IMR-90 (cell line): ENCODE data around the gene LSM14B. TPM values are rescaled to one million over a fixed set of nuclear protein-coding genes. Genes with fewer than 3 reads are reported as not detected.

Source experiments
- ATAC-seq: fragments of 200-7000 bp; cut with Tn5 transposase; 2 replicates; pipeline ENCODE4 v1.9.1; 2020; ENCODE audit warnings: low read depth, mild to moderate bottlenecking, moderate library complexity
- BruUV-seq: library from RNA; stranded (reverse); fragments of 400-500 nt; replicated peaks from 2 replicates; lab custom pipeline; 2021; lab: Mats Ljungman, UMichigan
- CTCF ChIA-PET: fragments of 300-600 bp; formaldehyde crosslinking; extraction: SDS; loops from one replicate; lab custom pipeline; 2021; ENCODE audit warnings: antibody characterized with exemption; lab: Yijun Ruan, JAX
- POLR2A ChIA-PET: fragments of 300-600 bp; sonication (Branson Sonifier 250); formaldehyde crosslinking; loops from one replicate; lab custom pipeline; 2022; ENCODE audit warnings: antibody characterized with exemption; ENCODE audit not compliant: unreplicated experiment; lab: Charles Lee
- DNase-seq: peaks from one replicate; pipeline ENCODE4 v3.0.0; 2013
- H2AFZ ChIP-seq: replicated peaks from 2 replicates; pipeline ENCODE3; 2013; ENCODE audit warnings: low read length, mild to moderate bottlenecking; ENCODE audit not compliant: poor library complexity
- H2AK5ac ChIP-seq: 2 replicates; pipeline ENCODE4 v1.6.1; 2013; ENCODE audit warnings: low read depth, low read length, inconsistent platforms
- H2AK9ac ChIP-seq: replicated peaks from 2 replicates; pipeline ENCODE3; 2013; ENCODE audit warnings: mild to moderate bottlenecking, low read depth, low read length, moderate library complexity; ENCODE audit not compliant: poor library complexity
- H2BK120ac ChIP-seq: 2 replicates; pipeline ENCODE4 v1.6.1; 2013; ENCODE audit warnings: low read depth, low read length, inconsistent platforms
- H2BK15ac ChIP-seq: 3 replicates; pipeline ENCODE4 v1.6.1; 2013; ENCODE audit warnings: low read depth, low read length, inconsistent platforms
- H2BK20ac ChIP-seq: 2 replicates; pipeline ENCODE4 v1.6.1; 2013; ENCODE audit warnings: low read depth, mild to moderate bottlenecking, inconsistent platforms, low read length, moderate library complexity
- H2BK5ac ChIP-seq: 2 replicates; pipeline ENCODE4 v1.6.1; 2013; ENCODE audit warnings: mild to moderate bottlenecking, low read depth, low read length, inconsistent platforms; ENCODE audit not compliant: poor library complexity, severe bottlenecking
- H3K14ac ChIP-seq: replicated peaks from 2 replicates; pipeline ENCODE4 v1.6.1; 2013; ENCODE audit warnings: low read depth, low read length, inconsistent platforms
- H3K18ac ChIP-seq: 2 replicates; pipeline ENCODE4 v1.6.1; 2013; ENCODE audit warnings: low read depth, low read length, control low read depth
- H3K23ac ChIP-seq: 2 replicates; pipeline ENCODE4 v1.6.1; 2013; ENCODE audit warnings: low read depth, low read length, inconsistent platforms
- H3K27ac ChIP-seq: 2 replicates; pipeline ENCODE4 v1.5.1; 2013; ENCODE audit warnings: mild to moderate bottlenecking, control low read depth, low read length; ENCODE audit not compliant: insufficient read depth
- H3K27me3 ChIP-seq: 2 replicates; pipeline ENCODE4 v1.6.1; 2013; ENCODE audit warnings: low read length; ENCODE audit not compliant: control insufficient read depth, insufficient read depth
- H3K36me3 ChIP-seq: 2 replicates; pipeline ENCODE4 v1.6.1; 2013; ENCODE audit warnings: low read length, mixed read lengths; ENCODE audit not compliant: control insufficient read depth, insufficient read depth
- H3K4ac ChIP-seq: 2 replicates; pipeline ENCODE4 v1.6.1; 2013; ENCODE audit warnings: low read depth, low read length, inconsistent platforms
- H3K4me1 ChIP-seq: 2 replicates; pipeline ENCODE4 v1.6.1; 2013; ENCODE audit warnings: low read length, mixed read lengths; ENCODE audit not compliant: control insufficient read depth, insufficient read depth
- H3K4me2 ChIP-seq: 2 replicates; pipeline ENCODE4 v1.6.1; 2013; ENCODE audit warnings: low read depth, mild to moderate bottlenecking, control low read depth, low read length, moderate library complexity
- H3K4me3 ChIP-seq: 2 replicates; pipeline ENCODE4 v1.5.1; 2013; ENCODE audit warnings: low read depth, mild to moderate bottlenecking, control low read depth, low read length, moderate library complexity; ENCODE audit not compliant: insufficient read depth
- H3K56ac ChIP-seq: 2 replicates; pipeline ENCODE4 v1.6.1; 2013; ENCODE audit warnings: low read length, inconsistent platforms; ENCODE audit not compliant: insufficient read depth; ENCODE audit errors: extremely low read depth
- H3K79me1 ChIP-seq, 2 experiments: 2 replicates each; pipeline ENCODE4 v1.6.1; 2013; ENCODE audit warnings: low read length in 2 of 2, inconsistent platforms in 1 of 2, low read depth in 1 of 2
- H3K9ac ChIP-seq: 2 replicates; pipeline ENCODE4 v1.6.1; 2013; ENCODE audit warnings: low read depth, low read length, control low read depth
- H3K9me1 ChIP-seq: 2 replicates; pipeline ENCODE4 v1.6.1; 2013; ENCODE audit warnings: low read length, inconsistent platforms; ENCODE audit not compliant: insufficient read depth
- H3K9me3 ChIP-seq: 2 replicates; pipeline ENCODE4 v1.6.1; 2013; ENCODE audit warnings: low read length; ENCODE audit not compliant: control insufficient read depth, insufficient read depth
- H4K20me1 ChIP-seq: 2 replicates; pipeline ENCODE4 v1.6.1; 2013; ENCODE audit warnings: low read length, inconsistent platforms; ENCODE audit not compliant: insufficient read depth
- H4K5ac ChIP-seq: 2 replicates; pipeline ENCODE4 v1.6.1; 2013; ENCODE audit warnings: mild to moderate bottlenecking, low read depth, low read length, control low read depth
- H4K8ac ChIP-seq, 2 experiments: 2 replicates each; pipeline ENCODE4 v1.6.1; 2013; ENCODE audit warnings: low read depth in 2 of 2, low read length in 2 of 2, control low read depth in 1 of 2, inconsistent platforms in 1 of 2
- H4K91ac ChIP-seq: 2 replicates; pipeline ENCODE4 v1.6.1; 2013; ENCODE audit warnings: low read depth, low read length, inconsistent platforms; ENCODE audit not compliant: insufficient read depth
- BHLHE40 ChIP-seq: fragments of 150-350 bp; IDR thresholded peaks from 2 replicates; pipeline ENCODE4 v1.6.1; 2016; ENCODE audit warnings: mild to moderate bottlenecking, low read depth, low read length
- CEBPB ChIP-seq: IDR thresholded peaks from 2 replicates; pipeline ENCODE4 v1.6.1; 2012; ENCODE audit warnings: low read depth, low read length, improper control_type of control experiment
- ELK1 ChIP-seq: fragments of 150-350 bp; IDR thresholded peaks from 2 replicates; pipeline ENCODE4 v1.6.1; 2016; ENCODE audit warnings: low read depth, mild to moderate bottlenecking, low read length, moderate library complexity, borderline replicate concordance
- FOS ChIP-seq: fragments of 150-350 bp; IDR thresholded peaks from 2 replicates; pipeline ENCODE4 v1.6.1; 2016; ENCODE audit warnings: low read depth, low read length
- MAZ ChIP-seq: IDR thresholded peaks from 2 replicates; pipeline ENCODE4 v1.6.1; 2012; ENCODE audit warnings: low read depth, mild to moderate bottlenecking, low read length, improper control_type of control experiment, moderate library complexity, borderline replicate concordance
- MXI1 ChIP-seq: IDR thresholded peaks from 2 replicates; pipeline ENCODE4 v1.6.1; 2012; ENCODE audit warnings: low read depth, mild to moderate bottlenecking, low read length, moderate library complexity, borderline replicate concordance
- NFE2L2 ChIP-seq: fragments of 150-350 bp; IDR thresholded peaks from 2 replicates; pipeline ENCODE4 v1.6.1; 2016; ENCODE audit warnings: low read depth, mild to moderate bottlenecking, low read length
- RCOR1 ChIP-seq: IDR thresholded peaks from 2 replicates; pipeline ENCODE4 v1.6.1; 2012; ENCODE audit warnings: mild to moderate bottlenecking, low read length, improper control_type of control experiment; ENCODE audit not compliant: insufficient replicate concordance
- RFX5 ChIP-seq: IDR thresholded peaks from 2 replicates; pipeline ENCODE4 v1.8.0; 2012; ENCODE audit warnings: low read depth, mild to moderate bottlenecking, low read length, moderate library complexity
- SMC3 ChIP-seq: fragments of 150-350 bp; IDR thresholded peaks from 2 replicates; pipeline ENCODE4 v1.6.1; 2016; ENCODE audit warnings: low read depth, mild to moderate bottlenecking, antibody characterized with exemption, low read length, moderate library complexity
- WGBS, 2 experiments: methylation state at CpG; one replicate each; pipeline versions ENCODE4 v1.1.5 to v1.1.7; 2013; ENCODE audit warnings: missing lambda C conversion rate in 2 of 2; ENCODE audit not compliant: insufficient read length in 1 of 2; ENCODE audit errors: extremely low coverage in 2 of 2; 5-methylcytosine and 5-hydroxymethylcytosine counted together
- dilution Hi-C: fragments of 300-500 bp; cut with HindIII; formaldehyde crosslinking; loops from one replicate; pipeline ENCODE4 v1.14.3; 2018; ENCODE audit warnings: low sequenced_read_pairs; ENCODE audit not compliant: unreplicated experiment
- in situ Hi-C: fragments of 300-500 bp; cut with MboI; formaldehyde crosslinking; loops from 3 replicates; pipeline ENCODE4 v1.14.3; 2019; ENCODE audit warnings: low sequenced_read_pairs, inconsistent platforms, mixed read lengths
- intact Hi-C: fragments of 100-400 bp; cut with micrococcal nuclease; formaldehyde crosslinking; loops from 2 replicates; pipeline ENCODE4 v1.10.0; 2022
- polyA plus RNA-seq, 3 experiments: library from polyadenylated mRNA; depleted of rRNA; stranded (reverse); fragments of >200 nt; gene quantifications; 2 replicates each; pipeline ENCODE4 v1.2.3, GENCODE V29; 2012; ENCODE audit warnings: low replicate concordance in 1 of 3
- total RNA-seq: library from RNA; depleted of rRNA; stranded (reverse); fragments of >200 nt; gene quantifications from 2 replicates; pipeline ENCODE4 v1.2.3, GENCODE V29; 2012

The LSM14B gene
- total and polyA plus RNA-seq, 2 of the 4 experiments (the other 2 are of a cell fraction): 23.7 to 41.1 TPM

GRCh38 chr20:62080249-62080990 is 41.9 kb upstream of the LSM14B start:
- dilution Hi-C loops (no loop called here), in situ Hi-C loops (no loop called here), intact Hi-C loops (no loop called here)
- Histone ChIP-seq H2BK120ac (no peak overlapping the region), H3K4me2 (no peak overlapping the region), H3K36me3 (no peaks in the 10 kb centered on the region), H2BK5ac (no peak overlapping the region), H3K79me1 (no peaks in the 10 kb centered on the region), H3K9ac (no peak overlapping the region), H3K18ac (no peak overlapping the region), H2AK5ac (no peak overlapping the region), H2BK15ac (no peak overlapping the region), H4K20me1 (no peaks in the 10 kb centered on the region), H3K4ac (no peak overlapping the region), H3K9me1 (no peaks in the 10 kb centered on the region), H2BK20ac (no peak overlapping the region), H4K91ac (no peak overlapping the region), H3K14ac (no peak overlapping the region), H2AFZ (no peak overlapping the region), H3K4me3 (no peak overlapping the region), H2AK9ac (no peak overlapping the region), H3K23ac (no peak overlapping the region), H4K8ac (no peak overlapping the region), H4K5ac (no peak overlapping the region), H3K27ac (no peak overlapping the region), H3K56ac (no peak overlapping the region), H3K27me3 (peaks cover 6% of the 10 kb centered on the region), H3K4me1 (no peaks in the 10 kb centered on the region), H3K9me3 (peaks cover 21% of the 10 kb centered on the region)
- ChIA-PET POLR2A (no interaction called here), CTCF (no interaction called here)
- WGBS, 2 experiments: no CpG with 5 or more reads among the region's 15 CpGs
- DNase-seq (no peak), ATAC-seq (no peak)
- no peak for TF ChIP-seq MAZ
- TF ChIP-seq CEBPB: no peak
- TF ChIP-seq SMC3: no peak
- no peak for TF ChIP-seq RCOR1
- no peak for TF ChIP-seq FOS
- no peak for TF ChIP-seq RFX5
- no peak for TF ChIP-seq MXI1
- no peak for TF ChIP-seq NFE2L2
- no peak for TF ChIP-seq BHLHE40
- TF ChIP-seq ELK1: no peak
- BruUV-seq: no TSS peak
